Left cardiac atrium (tissue), 4 donors: Measurements from ENCODE around the gene TNS3. TPM values are rescaled to one million over a fixed set of nuclear protein-coding genes. Genes with fewer than 3 reads are reported as not detected.
A peak's percentile ranks its signal among the peaks of the same experiment; 100 is the strongest.
"Not testable (repeated sequence)": the region's sequence is repeated elsewhere in the genome, so short reads cannot be mapped to it uniquely, and the experiment has no call there.

ENCODE experiments used
- ATAC-seq, 2 donors: fragments of 200-7000 bp; cut with Tn5 transposase; one replicate each; pipeline ENCODE4 v1.9.1; 2020; ENCODE audit warnings: mild to moderate bottlenecking in 2 of 2, moderate library complexity in 2 of 2
- DNase-seq: peaks from one replicate; pipeline ENCODE4 v3.0.0-alpha.2; 2020
- intact Hi-C, 2 donors: fragments of 100-400 bp; cut with DNase I; formaldehyde crosslinking; loops; one replicate each; pipeline versions ENCODE4 v1.14.1 to v1.15.1; 2022 to 2023
- total RNA-seq, 2 donors: library from RNA; stranded (reverse); fragmentation: NEBNext Ultra II Directional; extraction: Animal tissue kit (Norgen Biotek cat#: 25700); gene quantifications; one replicate each; pipeline ENCODE4 v1.2.1, GENCODE V29; 2021
- donor health status: DM: no; HTN: yes; CAD: no.
- donor health status: DM: no; HTN: yes; CAD: no; lungs with severe emphysema.
- donor health status: DM: yes; HTN: yes; CAD: no.
- donor health status: Dilated cardiomyopathy.

Gene TNS3
- total RNA-seq, 2 donors from 2014 or later: 51.4 to 66.9 TPM

GRCh38 chr7:47471358-47471703 lies 110.6 kb downstream of the TNS3 start:
- intact Hi-C loops: no loop called here

GRCh38 chr7:47470567-47471357 lies 111.1 kb downstream of the TNS3 start:
- intact Hi-C loops: no loop called here
- no peak for ATAC-seq
- DNase-seq: no peak

More at GRCh38 chr7:47471358-47471703, 110.6 kb downstream of the TNS3 start:
- DNase-seq (no peak), ATAC-seq (no peak)

- DNase-seq, ATAC-seq, intact Hi-C loops: not testable (repeated sequence)
These were observed 112.1 kb downstream of the TNS3 start for GRCh38 chr7:47469846-47470245.

GRCh38 chr7:47466832-47467231 lies 115.1 kb downstream of the TNS3 start:
- no peak for ATAC-seq
- DNase-seq: no peak
- intact Hi-C loops: no loop called here

- intact Hi-C loops: no loop called here
- ATAC-seq (peak; percentile 58 to 74), DNase-seq (no peak)
These were observed 116.7 kb downstream of the TNS3 start for GRCh38 chr7:47465191-47465590.

GRCh38 chr7:47464266-47464665 lies 117.6 kb downstream of the TNS3 start:
- ATAC-seq (no peak), DNase-seq (no peak)
- intact Hi-C loops: no loop called here

- intact Hi-C loops: no loop called here
- DNase-seq: no peak
These were observed 120.2 kb downstream of the TNS3 start for GRCh38 chr7:47461746-47462145.

GRCh38 chr7:47461161-47461560 lies 120.8 kb downstream of the TNS3 start:
- ATAC-seq (peak; percentile 70 to 91), DNase-seq (peak; percentile 70)
- intact Hi-C loops: no loop called here

More at GRCh38 chr7:47461746-47462145, 120.2 kb downstream of the TNS3 start:
- no peak for ATAC-seq

GRCh38 chr7:47460251-47460989 lies 121.5 kb downstream of the TNS3 start:
- no peak for ATAC-seq
- DNase-seq: no peak
- intact Hi-C loops: no loop called here

- intact Hi-C loops: no loop called here
- ATAC-seq: no peak
- DNase-seq: no peak
These were observed 123.4 kb downstream of the TNS3 start for GRCh38 chr7:47458486-47458885.

- DNase-seq (peak; percentile 78), ATAC-seq (peak; percentile 38 to 70)
- intact Hi-C loops: no loop called here
These were observed 123.9 kb downstream of the TNS3 start for GRCh38 chr7:47458057-47458456.

GRCh38 chr7:47456210-47456955 lies 125.5 kb downstream of the TNS3 start:
- intact Hi-C loops: no loop called here
- no peak for DNase-seq
- no peak for ATAC-seq

- intact Hi-C loops: no loop called here
- DNase-seq (no peak), ATAC-seq (no peak)
These were observed 126.1 kb downstream of the TNS3 start for GRCh38 chr7:47455872-47456185.

- ATAC-seq (no peak), DNase-seq (no peak)
- intact Hi-C loops: no loop called here
These were observed 126.7 kb downstream of the TNS3 start for GRCh38 chr7:47454974-47455871.

GRCh38 chr7:47454069-47454973 lies 127.6 kb downstream of the TNS3 start:
- no peak for DNase-seq
- intact Hi-C loops: no loop called here
- peak in 1 of 2 donors; percentile 1 for ATAC-seq

- intact Hi-C loops: no loop called here
- ATAC-seq (peak; percentile 70 to 80), DNase-seq (peak; percentile 74)
These were observed 128.5 kb downstream of the TNS3 start for GRCh38 chr7:47453093-47454061.

- intact Hi-C loops: no loop called here
- no peak for DNase-seq
- peak; percentile 8 to 25 for ATAC-seq
These were observed 129.2 kb downstream of the TNS3 start for GRCh38 chr7:47452715-47453092.
